Measurements from ENCODE around the gene G3BP1.
"Not testable (repeated sequence)": the region's sequence is repeated elsewhere in the genome, so short reads cannot be mapped to it uniquely, and the experiment has no call there.

G3BP1 gene

GRCh38 chr5:151757233-151758140, 14.3 kb upstream of the G3BP1 start:
- no peak for DNase-seq

- no peak for DNase-seq
Measured at GRCh38 chr5:151758141-151758429, 13.7 kb upstream of the G3BP1 start.

GRCh38 chr5:151758430-151759241, 13.1 kb upstream of the G3BP1 start, which contains the start of gene ATOX1:
ATOX1 (minus strand) TSS chr5:151758631; CDS start chr5:151758551, 80 bp downstream.
- DNase-seq = peak; percentile 51

- no peak for DNase-seq
Measured at GRCh38 chr5:151764801-151765200, 7.0 kb upstream of the G3BP1 start.

- no peak for DNase-seq
Measured at GRCh38 chr5:151766975-151767374, 4.8 kb upstream of the G3BP1 start.

- peak; percentile 60 for DNase-seq
Measured at GRCh38 chr5:151770383-151771258, 1.1 kb upstream of the G3BP1 start.

- no peak for DNase-seq
Measured at GRCh38 chr5:151772029-151772845, 483 bp downstream of the G3BP1 start.

- DNase-seq = no peak
Measured at GRCh38 chr5:151772846-151773561, 1.2 kb downstream of the G3BP1 start.

- no peak for DNase-seq
Measured at GRCh38 chr5:151773951-151774350, 2.2 kb downstream of the G3BP1 start.

- no peak for DNase-seq
Measured at GRCh38 chr5:151775025-151775606, 3.4 kb downstream of the G3BP1 start.

- DNase-seq = no peak
Measured at GRCh38 chr5:151779531-151780125, 7.9 kb downstream of the G3BP1 start.

GRCh38 chr5:151780348-151780747, 8.6 kb downstream of the G3BP1 start:
- DNase-seq = no peak

GRCh38 chr5:151781201-151781600, 9.4 kb downstream of the G3BP1 start:
- DNase-seq = no peak

GRCh38 chr5:151783664-151784063, 11.9 kb downstream of the G3BP1 start:
- DNase-seq = not testable (repeated sequence)

GRCh38 chr5:151784141-151784540, 12.4 kb downstream of the G3BP1 start:
- DNase-seq = no peak

- no peak for DNase-seq
Measured at GRCh38 chr5:151786468-151786867, 14.7 kb downstream of the G3BP1 start.

GRCh38 chr5:151787817-151788216, 16.1 kb downstream of the G3BP1 start:
- DNase-seq = no peak

- no peak for DNase-seq
Measured at GRCh38 chr5:151793358-151793757, 21.6 kb downstream of the G3BP1 start.

GRCh38 chr5:151795426-151795825, 23.7 kb downstream of the G3BP1 start:
- no peak for DNase-seq

- DNase-seq = no peak
Measured at GRCh38 chr5:151798674-151799073, 26.9 kb downstream of the G3BP1 start.

GRCh38 chr5:151799407-151799806, 27.7 kb downstream of the G3BP1 start:
- DNase-seq = no peak

All from SHP77 treated with DMSO at 0.1 percent for 48 hours (cell line).